IMR-90 (cell line): ENCODE data around the gene UMODL1. TPM values are rescaled to one million over a fixed set of nuclear protein-coding genes. Genes with fewer than 3 reads are reported as not detected.

Experiments used
- ATAC-seq: fragments of 200-7000 bp; cut with Tn5 transposase; 2 replicates; pipeline ENCODE4 v1.9.1; 2020; ENCODE audit warnings: low read depth, mild to moderate bottlenecking, moderate library complexity
- BruUV-seq: library from RNA; stranded (reverse); fragments of 400-500 nt; replicated peaks from 2 replicates; lab custom pipeline; 2021; lab: Mats Ljungman, UMichigan
- CTCF ChIA-PET: fragments of 300-600 bp; formaldehyde crosslinking; extraction: SDS; loops from one replicate; lab custom pipeline; 2021; ENCODE audit warnings: antibody characterized with exemption; lab: Yijun Ruan, JAX
- POLR2A ChIA-PET: fragments of 300-600 bp; sonication (Branson Sonifier 250); formaldehyde crosslinking; loops from one replicate; lab custom pipeline; 2022; ENCODE audit warnings: antibody characterized with exemption; ENCODE audit not compliant: unreplicated experiment; lab: Charles Lee
- DNase-seq: peaks from one replicate; pipeline ENCODE4 v3.0.0; 2013
- H2AFZ ChIP-seq: replicated peaks from 2 replicates; pipeline ENCODE3; 2013; ENCODE audit warnings: low read length, mild to moderate bottlenecking; ENCODE audit not compliant: poor library complexity
- H2AK5ac ChIP-seq: 2 replicates; pipeline ENCODE4 v1.6.1; 2013; ENCODE audit warnings: low read depth, low read length, inconsistent platforms
- H2AK9ac ChIP-seq: replicated peaks from 2 replicates; pipeline ENCODE3; 2013; ENCODE audit warnings: mild to moderate bottlenecking, low read depth, low read length, moderate library complexity; ENCODE audit not compliant: poor library complexity
- H2BK120ac ChIP-seq: 2 replicates; pipeline ENCODE4 v1.6.1; 2013; ENCODE audit warnings: low read depth, low read length, inconsistent platforms
- H2BK15ac ChIP-seq: 3 replicates; pipeline ENCODE4 v1.6.1; 2013; ENCODE audit warnings: low read depth, low read length, inconsistent platforms
- H2BK20ac ChIP-seq: 2 replicates; pipeline ENCODE4 v1.6.1; 2013; ENCODE audit warnings: low read depth, mild to moderate bottlenecking, inconsistent platforms, low read length, moderate library complexity
- H2BK5ac ChIP-seq: 2 replicates; pipeline ENCODE4 v1.6.1; 2013; ENCODE audit warnings: mild to moderate bottlenecking, low read depth, low read length, inconsistent platforms; ENCODE audit not compliant: poor library complexity, severe bottlenecking
- H3K14ac ChIP-seq: replicated peaks from 2 replicates; pipeline ENCODE4 v1.6.1; 2013; ENCODE audit warnings: low read depth, low read length, inconsistent platforms
- H3K18ac ChIP-seq: 2 replicates; pipeline ENCODE4 v1.6.1; 2013; ENCODE audit warnings: low read depth, low read length, control low read depth
- H3K23ac ChIP-seq: 2 replicates; pipeline ENCODE4 v1.6.1; 2013; ENCODE audit warnings: low read depth, low read length, inconsistent platforms
- H3K27ac ChIP-seq: 2 replicates; pipeline ENCODE4 v1.5.1; 2013; ENCODE audit warnings: mild to moderate bottlenecking, control low read depth, low read length; ENCODE audit not compliant: insufficient read depth
- H3K27me3 ChIP-seq: 2 replicates; pipeline ENCODE4 v1.6.1; 2013; ENCODE audit warnings: low read length; ENCODE audit not compliant: control insufficient read depth, insufficient read depth
- H3K36me3 ChIP-seq: 2 replicates; pipeline ENCODE4 v1.6.1; 2013; ENCODE audit warnings: low read length, mixed read lengths; ENCODE audit not compliant: control insufficient read depth, insufficient read depth
- H3K4ac ChIP-seq: 2 replicates; pipeline ENCODE4 v1.6.1; 2013; ENCODE audit warnings: low read depth, low read length, inconsistent platforms
- H3K4me1 ChIP-seq: 2 replicates; pipeline ENCODE4 v1.6.1; 2013; ENCODE audit warnings: low read length, mixed read lengths; ENCODE audit not compliant: control insufficient read depth, insufficient read depth
- H3K4me2 ChIP-seq: 2 replicates; pipeline ENCODE4 v1.6.1; 2013; ENCODE audit warnings: low read depth, mild to moderate bottlenecking, control low read depth, low read length, moderate library complexity
- H3K4me3 ChIP-seq: 2 replicates; pipeline ENCODE4 v1.5.1; 2013; ENCODE audit warnings: low read depth, mild to moderate bottlenecking, control low read depth, low read length, moderate library complexity; ENCODE audit not compliant: insufficient read depth
- H3K56ac ChIP-seq: 2 replicates; pipeline ENCODE4 v1.6.1; 2013; ENCODE audit warnings: low read length, inconsistent platforms; ENCODE audit not compliant: insufficient read depth; ENCODE audit errors: extremely low read depth
- H3K79me1 ChIP-seq, 2 experiments: 2 replicates each; pipeline ENCODE4 v1.6.1; 2013; ENCODE audit warnings: low read length in 2 of 2, inconsistent platforms in 1 of 2, low read depth in 1 of 2
- H3K9ac ChIP-seq: 2 replicates; pipeline ENCODE4 v1.6.1; 2013; ENCODE audit warnings: low read depth, low read length, control low read depth
- H3K9me1 ChIP-seq: 2 replicates; pipeline ENCODE4 v1.6.1; 2013; ENCODE audit warnings: low read length, inconsistent platforms; ENCODE audit not compliant: insufficient read depth
- H3K9me3 ChIP-seq: 2 replicates; pipeline ENCODE4 v1.6.1; 2013; ENCODE audit warnings: low read length; ENCODE audit not compliant: control insufficient read depth, insufficient read depth
- H4K20me1 ChIP-seq: 2 replicates; pipeline ENCODE4 v1.6.1; 2013; ENCODE audit warnings: low read length, inconsistent platforms; ENCODE audit not compliant: insufficient read depth
- H4K5ac ChIP-seq: 2 replicates; pipeline ENCODE4 v1.6.1; 2013; ENCODE audit warnings: mild to moderate bottlenecking, low read depth, low read length, control low read depth
- H4K8ac ChIP-seq, 2 experiments: 2 replicates each; pipeline ENCODE4 v1.6.1; 2013; ENCODE audit warnings: low read depth in 2 of 2, low read length in 2 of 2, control low read depth in 1 of 2, inconsistent platforms in 1 of 2
- H4K91ac ChIP-seq: 2 replicates; pipeline ENCODE4 v1.6.1; 2013; ENCODE audit warnings: low read depth, low read length, inconsistent platforms; ENCODE audit not compliant: insufficient read depth
- CEBPB ChIP-seq: IDR thresholded peaks from 2 replicates; pipeline ENCODE4 v1.6.1; 2012; ENCODE audit warnings: low read depth, low read length, improper control_type of control experiment
- FOS ChIP-seq: fragments of 150-350 bp; IDR thresholded peaks from 2 replicates; pipeline ENCODE4 v1.6.1; 2016; ENCODE audit warnings: low read depth, low read length
- MAZ ChIP-seq: IDR thresholded peaks from 2 replicates; pipeline ENCODE4 v1.6.1; 2012; ENCODE audit warnings: low read depth, mild to moderate bottlenecking, low read length, improper control_type of control experiment, moderate library complexity, borderline replicate concordance
- NFE2L2 ChIP-seq: fragments of 150-350 bp; IDR thresholded peaks from 2 replicates; pipeline ENCODE4 v1.6.1; 2016; ENCODE audit warnings: low read depth, mild to moderate bottlenecking, low read length
- POLR2A ChIP-seq: IDR thresholded peaks from 2 replicates; pipeline ENCODE4 v1.6.1; 2012; ENCODE audit warnings: mild to moderate bottlenecking, low read depth, low read length
- RAD21 ChIP-seq: IDR thresholded peaks from 2 replicates; pipeline ENCODE4 v1.6.1; 2012; ENCODE audit warnings: low read length, improper control_type of control experiment
- RCOR1 ChIP-seq: IDR thresholded peaks from 2 replicates; pipeline ENCODE4 v1.6.1; 2012; ENCODE audit warnings: mild to moderate bottlenecking, low read length, improper control_type of control experiment; ENCODE audit not compliant: insufficient replicate concordance
- SMC3 ChIP-seq: fragments of 150-350 bp; IDR thresholded peaks from 2 replicates; pipeline ENCODE4 v1.6.1; 2016; ENCODE audit warnings: low read depth, mild to moderate bottlenecking, antibody characterized with exemption, low read length, moderate library complexity
- WGBS, 2 experiments: methylation state at CpG; one replicate each; pipeline versions ENCODE4 v1.1.5 to v1.1.7; 2013; ENCODE audit warnings: missing lambda C conversion rate in 2 of 2; ENCODE audit not compliant: insufficient read length in 1 of 2; ENCODE audit errors: extremely low coverage in 2 of 2; 5-methylcytosine and 5-hydroxymethylcytosine counted together
- dilution Hi-C: fragments of 300-500 bp; cut with HindIII; formaldehyde crosslinking; loops from one replicate; pipeline ENCODE4 v1.14.3; 2018; ENCODE audit warnings: low sequenced_read_pairs; ENCODE audit not compliant: unreplicated experiment
- in situ Hi-C: fragments of 300-500 bp; cut with MboI; formaldehyde crosslinking; loops from 3 replicates; pipeline ENCODE4 v1.14.3; 2019; ENCODE audit warnings: low sequenced_read_pairs, inconsistent platforms, mixed read lengths
- intact Hi-C: fragments of 100-400 bp; cut with micrococcal nuclease; formaldehyde crosslinking; loops from 2 replicates; pipeline ENCODE4 v1.10.0; 2022
- polyA plus RNA-seq, 3 experiments: library from polyadenylated mRNA; depleted of rRNA; stranded (reverse); fragments of >200 nt; gene quantifications; 2 replicates each; pipeline ENCODE4 v1.2.3, GENCODE V29; 2012; ENCODE audit warnings: low replicate concordance in 1 of 3
- total RNA-seq: library from RNA; depleted of rRNA; stranded (reverse); fragments of >200 nt; gene quantifications from 2 replicates; pipeline ENCODE4 v1.2.3, GENCODE V29; 2012
- TF ChIP-seq, protein P1 (sequence below): conservative IDR thresholded peaks from 2 replicates; pipeline ENCODE4 v1.5.1; 2012; ENCODE audit warnings: mild to moderate bottlenecking, low read depth, low read length, improper control_type of control experiment
- TF ChIP-seq, protein P2 (sequence below): fragments of 150-350 bp; IDR thresholded peaks from 2 replicates; pipeline ENCODE4 v1.6.1; 2016; ENCODE audit warnings: low read depth, mild to moderate bottlenecking, low read length, moderate library complexity, borderline replicate concordance

The UMODL1 gene
- total and polyA plus RNA-seq, 2 of the 4 experiments (the other 2 are of a cell fraction): 0.02 TPM; not detected in 1

DNA sequence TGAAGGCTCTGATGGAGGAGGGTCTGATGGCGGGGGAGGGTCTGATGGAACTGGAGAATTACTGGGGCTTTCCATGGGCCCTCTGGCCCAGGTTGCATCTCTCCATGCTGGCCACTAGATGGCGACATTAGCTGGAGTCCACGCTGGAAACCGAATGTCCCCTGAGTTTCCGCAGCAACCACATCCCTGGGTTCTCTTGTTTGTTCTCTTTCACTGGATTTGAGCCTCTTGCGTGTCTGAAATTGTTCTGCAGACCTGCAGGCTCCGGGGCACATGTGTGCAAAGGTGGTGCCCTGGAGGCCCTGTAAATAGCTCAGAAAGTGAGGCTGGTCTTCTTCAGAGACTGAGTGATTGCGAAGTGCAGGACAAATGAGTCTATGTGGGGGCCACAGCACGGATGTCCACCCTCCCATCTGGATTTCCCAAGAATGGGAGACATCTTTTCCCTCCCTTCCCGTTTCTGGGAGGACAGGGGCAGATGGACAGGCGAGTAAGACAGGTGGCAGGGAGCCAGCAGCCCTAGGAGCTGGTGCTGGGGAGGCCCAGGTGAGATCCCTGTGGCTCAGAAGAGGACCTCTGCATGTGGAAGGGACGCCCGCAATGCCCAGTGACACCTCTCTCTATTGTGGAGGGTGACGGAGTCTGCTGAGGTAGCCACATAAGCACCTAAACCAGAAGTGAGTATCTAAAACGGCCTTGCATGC lies 74.6 kb downstream of the UMODL1 start:
- Histone ChIP-seq H3K9ac (no peak overlapping the region), H3K14ac (no peak overlapping the region), H3K9me1 (no peaks in the 10 kb centered on the region), H2BK15ac (no peak overlapping the region), H4K5ac (no peak overlapping the region), H2BK5ac (no peak overlapping the region), H2AK9ac (no peak overlapping the region), H3K18ac (no peak overlapping the region), H4K8ac (no peak overlapping the region), H3K4me2 (no peak overlapping the region), H3K56ac (no peak overlapping the region), H4K91ac (no peak overlapping the region), H3K4ac (no peak overlapping the region), H2AFZ (peak overlapping the region; percentile 66), H3K27me3 (peaks cover 34% of the 10 kb centered on the region), H3K9me3 (no peaks in the 10 kb centered on the region), H3K23ac (no peak overlapping the region), H2BK120ac (no peak overlapping the region), H4K20me1 (no peaks in the 10 kb centered on the region), H3K36me3 (no peaks in the 10 kb centered on the region), H3K27ac (no peak overlapping the region), H2AK5ac (no peak overlapping the region), H2BK20ac (no peak overlapping the region), H3K4me3 (no peak overlapping the region), H3K79me1 (no peaks in the 10 kb centered on the region), H3K4me1 (no peaks in the 10 kb centered on the region)
- TF ChIP-seq, protein P1, sequence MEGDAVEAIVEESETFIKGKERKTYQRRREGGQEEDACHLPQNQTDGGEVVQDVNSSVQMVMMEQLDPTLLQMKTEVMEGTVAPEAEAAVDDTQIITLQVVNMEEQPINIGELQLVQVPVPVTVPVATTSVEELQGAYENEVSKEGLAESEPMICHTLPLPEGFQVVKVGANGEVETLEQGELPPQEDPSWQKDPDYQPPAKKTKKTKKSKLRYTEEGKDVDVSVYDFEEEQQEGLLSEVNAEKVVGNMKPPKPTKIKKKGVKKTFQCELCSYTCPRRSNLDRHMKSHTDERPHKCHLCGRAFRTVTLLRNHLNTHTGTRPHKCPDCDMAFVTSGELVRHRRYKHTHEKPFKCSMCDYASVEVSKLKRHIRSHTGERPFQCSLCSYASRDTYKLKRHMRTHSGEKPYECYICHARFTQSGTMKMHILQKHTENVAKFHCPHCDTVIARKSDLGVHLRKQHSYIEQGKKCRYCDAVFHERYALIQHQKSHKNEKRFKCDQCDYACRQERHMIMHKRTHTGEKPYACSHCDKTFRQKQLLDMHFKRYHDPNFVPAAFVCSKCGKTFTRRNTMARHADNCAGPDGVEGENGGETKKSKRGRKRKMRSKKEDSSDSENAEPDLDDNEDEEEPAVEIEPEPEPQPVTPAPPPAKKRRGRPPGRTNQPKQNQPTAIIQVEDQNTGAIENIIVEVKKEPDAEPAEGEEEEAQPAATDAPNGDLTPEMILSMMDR: peak; percentile 91
- TF ChIP-seq SMC3 (peak; percentile 83), MAZ (no peak), POLR2A (0 out of 2 replicates have a peak, but pooled peaks have one; percentile 29), FOS (no peak), NFE2L2 (no peak), RAD21 (peak; percentile 93), CEBPB (no peak), RCOR1 (no peak)
- TF ChIP-seq, protein P2, sequence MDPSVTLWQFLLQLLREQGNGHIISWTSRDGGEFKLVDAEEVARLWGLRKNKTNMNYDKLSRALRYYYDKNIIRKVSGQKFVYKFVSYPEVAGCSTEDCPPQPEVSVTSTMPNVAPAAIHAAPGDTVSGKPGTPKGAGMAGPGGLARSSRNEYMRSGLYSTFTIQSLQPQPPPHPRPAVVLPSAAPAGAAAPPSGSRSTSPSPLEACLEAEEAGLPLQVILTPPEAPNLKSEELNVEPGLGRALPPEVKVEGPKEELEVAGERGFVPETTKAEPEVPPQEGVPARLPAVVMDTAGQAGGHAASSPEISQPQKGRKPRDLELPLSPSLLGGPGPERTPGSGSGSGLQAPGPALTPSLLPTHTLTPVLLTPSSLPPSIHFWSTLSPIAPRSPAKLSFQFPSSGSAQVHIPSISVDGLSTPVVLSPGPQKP: no peak
- DNase-seq (peak; percentile 54), ATAC-seq (peak; percentile 96)
- intact Hi-C loops (loop anchor here (1.0 to 10.0 kb wide), 5 partner anchors 113 to 669 kb away; no protein-coding TSS in a partner anchor), dilution Hi-C loops (no loop called here), in situ Hi-C loops (loop anchor here (10.0 kb wide), 1 partner anchor 429 kb away; no protein-coding TSS in a partner anchor)
- POLR2A ChIA-PET: no interaction called here
- CTCF ChIA-PET: interaction anchor here (1.0 to 2.0 kb wide), 3 partner anchors 31 to 686 kb away, joined by 3 to 16 read pairs (median 6); no protein-coding TSS in a partner anchor
- BruUV-seq: no TSS peak
- 8% methylated on average over 8 of the region's 15 CpGs; no CpG with 5 or more reads in 1 of the 2 experiments for WGBS, 2 experiments
